Renal pelvis (tissue), 4 donors: ENCODE measurements around the gene FOXS1. TPM values are rescaled to one million over a fixed set of nuclear protein-coding genes. Genes with fewer than 3 reads are reported as not detected.
"Not testable (repeated sequence)": the region's sequence is repeated elsewhere in the genome, so short reads cannot be mapped to it uniquely, and the experiment has no call there.

Source experiments
- DNase-seq: peaks from one replicate; pipeline ENCODE4 v3.0.0-alpha.2; 2013
- polyA plus RNA-seq, 3 donors: library from polyadenylated mRNA; unstranded; fragments of 120-200 nt; gene quantifications; one replicate each; pipeline ENCODE4 v1.2.1, GENCODE V29; 2013; ENCODE audit not compliant: insufficient read length in 3 of 3

Gene FOXS1
- polyA plus RNA-seq, 3 donors: 7.6 to 9.2 (median 8.0) TPM

DNA sequence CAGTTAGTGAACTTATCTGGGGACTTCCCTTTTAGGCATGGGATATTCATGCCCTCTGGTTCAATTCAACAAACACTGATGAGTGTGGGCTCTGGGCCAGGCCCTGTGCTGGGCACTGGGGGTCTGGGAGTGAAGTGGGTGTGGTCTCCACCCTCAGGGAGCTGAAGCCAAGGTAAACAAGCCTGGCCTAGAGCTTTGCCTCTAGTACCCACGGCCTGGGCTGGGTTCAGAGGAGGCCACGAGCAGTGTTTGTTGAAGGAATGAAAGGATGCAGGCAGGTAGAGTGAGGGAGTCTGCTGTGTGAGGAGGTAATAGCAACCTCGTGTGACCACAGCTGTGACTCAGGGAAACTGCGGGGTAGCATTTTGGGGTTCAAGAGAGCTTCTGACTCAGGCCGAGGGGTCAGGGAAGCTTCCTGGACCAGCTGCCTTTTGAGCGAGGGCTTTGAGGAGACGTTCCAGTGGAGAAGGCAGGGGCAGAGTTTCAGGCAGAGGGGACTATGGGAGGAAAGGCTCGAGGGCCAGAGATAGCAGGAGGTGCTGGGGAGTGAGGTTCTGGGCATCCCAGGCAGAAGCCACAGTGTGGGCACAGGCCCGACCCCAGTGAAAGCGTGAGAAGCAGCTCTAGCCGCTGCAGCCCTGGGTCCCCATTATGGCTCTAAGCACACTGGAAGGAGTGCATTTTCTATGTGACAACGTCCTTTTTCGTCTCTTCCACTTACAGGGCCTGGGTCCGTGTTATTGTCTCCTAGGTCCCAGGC, 20.7 kb downstream of the FOXS1 start:
- DNase-seq: no peak

DNA sequence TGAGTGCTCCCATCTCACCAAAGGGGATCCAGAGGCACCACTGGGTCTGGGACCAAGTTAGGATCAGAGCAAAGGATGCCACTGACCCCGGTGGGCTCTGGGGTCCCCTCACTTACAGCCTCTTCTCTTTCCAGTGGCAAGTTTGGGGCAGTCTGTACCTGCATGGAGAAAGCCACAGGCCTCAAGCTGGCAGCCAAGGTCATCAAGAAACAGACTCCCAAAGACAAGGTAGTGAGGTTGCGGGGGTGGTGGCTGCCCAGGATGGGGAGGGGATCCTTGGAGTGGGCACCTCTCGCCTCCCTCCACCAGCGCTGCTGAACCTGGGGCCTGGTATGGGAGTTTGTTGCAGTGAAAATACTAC, 21.3 kb downstream of the FOXS1 start:
- DNase-seq: no peak

DNA sequence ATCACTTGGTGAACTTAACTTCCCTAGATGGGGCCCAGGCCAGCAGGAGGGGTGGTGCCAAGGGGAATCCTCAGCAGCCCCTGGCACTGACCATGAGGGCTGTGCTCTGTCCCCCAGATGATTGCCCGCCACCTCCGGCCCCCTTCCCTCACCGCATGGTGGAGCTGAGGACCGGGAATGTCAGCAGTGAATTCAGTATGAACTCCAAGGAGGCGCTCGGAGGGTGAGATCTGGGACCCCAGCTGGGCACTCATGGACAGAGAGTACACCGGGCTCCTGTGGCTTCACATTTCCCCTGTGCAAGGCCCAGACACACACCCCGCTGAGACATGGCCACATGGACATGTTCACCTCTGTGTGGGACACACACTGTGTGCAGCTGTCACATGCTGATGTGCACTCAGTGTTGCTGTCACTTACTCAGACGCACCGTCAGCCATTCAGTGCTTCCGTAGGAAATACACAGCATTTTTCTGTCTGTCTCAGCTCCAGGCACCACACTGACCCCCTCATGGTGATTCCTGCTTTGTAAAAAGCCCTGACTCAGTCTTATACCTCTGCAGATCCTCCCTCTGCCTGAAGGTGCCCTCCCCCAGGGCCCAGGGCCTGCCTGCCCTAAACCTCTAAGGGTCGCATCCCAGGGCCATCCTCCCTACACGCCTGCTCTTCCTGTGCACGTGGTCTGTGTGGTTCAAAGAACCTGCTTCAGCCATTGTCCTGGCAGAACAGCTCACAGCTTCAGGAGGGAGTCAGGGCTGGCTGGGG, 21.9 kb downstream of the FOXS1 start:
- no peak for DNase-seq

DNA sequence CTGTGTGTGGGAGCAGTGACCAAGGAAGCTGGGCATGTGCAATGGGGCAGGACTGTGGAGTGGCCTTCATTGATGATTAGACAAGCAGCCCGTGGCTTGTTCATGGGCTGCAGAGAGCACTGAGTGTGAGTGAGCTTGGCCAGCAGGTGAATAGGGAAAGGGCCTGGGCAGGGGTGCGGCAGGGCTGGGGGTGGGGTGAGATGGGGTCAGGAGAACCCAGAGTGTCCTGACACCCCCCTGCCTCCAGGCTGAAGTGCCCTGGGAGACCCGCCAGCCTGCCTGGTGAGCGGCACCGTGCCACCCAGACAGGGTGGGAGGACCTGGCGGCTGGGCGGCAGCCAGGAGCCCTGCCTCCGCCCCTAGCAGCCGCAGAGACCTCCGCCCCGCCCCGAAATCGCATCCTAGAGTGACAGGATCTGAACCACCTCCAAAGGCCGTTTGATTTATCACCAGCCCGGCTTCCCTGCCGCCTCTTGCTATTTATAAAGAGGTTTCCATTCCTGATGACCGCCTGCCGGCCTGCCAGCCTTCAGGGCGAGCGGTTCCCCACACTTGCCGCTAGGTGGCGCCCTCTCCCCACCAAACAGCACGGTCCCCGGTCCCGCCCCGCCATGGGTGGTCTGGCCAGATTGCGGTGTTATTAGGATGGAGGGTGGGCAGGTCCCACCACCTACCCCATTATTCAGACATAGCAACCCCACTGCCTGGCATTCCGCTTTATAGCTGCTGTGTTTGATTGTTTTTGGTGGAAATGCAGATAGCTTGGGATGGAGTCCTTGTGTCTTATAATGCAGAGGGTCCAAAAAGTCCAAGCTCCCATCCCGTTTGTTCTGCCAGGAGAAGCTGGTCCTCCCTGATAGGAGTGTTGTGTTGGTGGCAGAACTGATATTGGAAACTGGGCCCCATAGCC, 22.7 kb downstream of the FOXS1 start:
- peak; percentile 87 for DNase-seq

DNA sequence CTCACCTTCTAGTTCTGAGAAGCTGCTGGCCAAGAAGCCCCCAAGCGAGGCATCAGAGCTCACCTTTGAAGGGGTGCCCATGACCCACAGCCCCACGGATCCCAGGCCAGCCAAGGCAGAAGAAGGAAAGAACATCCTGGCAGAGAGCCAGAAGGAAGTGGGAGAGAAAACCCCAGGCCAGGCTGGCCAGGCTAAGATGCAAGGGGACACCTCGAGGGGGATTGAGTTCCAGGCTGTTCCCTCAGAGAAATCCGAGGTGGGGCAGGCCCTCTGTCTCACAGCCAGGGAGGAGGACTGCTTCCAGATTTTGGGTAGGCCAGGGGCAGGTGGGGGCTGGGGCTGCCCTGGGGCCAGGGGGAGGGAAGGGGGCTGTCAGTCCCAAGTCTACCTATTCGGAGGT, 24.0 kb downstream of the FOXS1 start:
- no peak for DNase-seq

DNA sequence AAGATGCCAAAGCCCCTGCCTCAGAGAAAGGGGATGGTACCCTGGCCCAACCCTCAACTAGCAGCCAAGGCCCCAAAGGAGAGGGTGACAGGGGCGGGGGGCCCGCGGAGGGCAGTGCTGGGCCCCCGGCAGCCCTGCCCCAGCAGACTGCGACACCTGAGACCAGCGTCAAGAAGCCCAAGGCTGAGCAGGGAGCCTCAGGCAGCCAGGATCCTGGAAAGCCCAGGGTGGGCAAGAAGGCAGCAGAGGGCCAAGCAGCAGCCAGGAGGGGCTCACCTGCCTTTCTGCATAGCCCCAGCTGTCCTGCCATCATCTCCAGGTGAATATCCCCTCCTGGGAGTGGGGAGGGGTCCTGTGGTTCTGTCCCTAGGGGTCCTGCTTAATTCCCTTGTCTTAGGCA, 25.2 kb downstream of the FOXS1 start:
- no peak for DNase-seq

DNA sequence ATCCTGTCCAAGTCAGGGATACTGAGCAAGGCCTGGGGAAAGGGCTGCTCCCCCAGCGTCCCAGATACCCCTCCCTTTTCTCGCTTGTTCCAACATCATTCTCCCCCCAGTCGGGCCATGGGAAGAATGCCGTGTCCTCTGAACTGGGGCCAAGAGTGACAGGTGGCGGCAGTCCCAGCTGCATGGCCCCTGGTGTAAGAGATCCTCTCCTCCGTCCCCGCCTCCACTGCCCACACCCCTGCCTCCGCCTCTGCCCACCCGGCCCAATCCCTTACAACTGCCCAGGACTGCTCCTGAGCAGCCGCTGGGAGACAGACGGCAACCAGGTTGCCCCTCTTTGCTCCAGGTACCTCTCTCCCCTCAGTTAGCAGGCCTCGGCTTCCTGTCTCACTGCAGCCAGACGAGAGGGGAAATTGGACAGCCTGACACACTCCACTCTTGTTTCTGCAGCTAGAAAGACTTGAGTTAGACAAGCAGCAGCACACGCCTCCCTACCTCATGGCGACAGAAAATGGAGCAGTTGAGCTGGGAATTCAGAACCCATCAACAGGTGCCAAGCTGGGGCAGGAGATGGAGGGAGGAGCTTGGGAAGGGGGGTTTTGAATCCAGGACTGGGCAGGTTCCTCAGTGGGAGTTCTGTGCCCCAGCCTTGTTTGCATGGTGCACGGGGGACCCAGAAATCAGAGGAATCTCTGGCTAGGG, 26.2 kb downstream of the FOXS1 start, which contains the start of gene MYLK2:
MYLK2 (plus strand) TSS at position 274 of the 702 bp plus-strand sequence; CDS start at position 499, 225 bp downstream.
- no peak for DNase-seq

DNA sequence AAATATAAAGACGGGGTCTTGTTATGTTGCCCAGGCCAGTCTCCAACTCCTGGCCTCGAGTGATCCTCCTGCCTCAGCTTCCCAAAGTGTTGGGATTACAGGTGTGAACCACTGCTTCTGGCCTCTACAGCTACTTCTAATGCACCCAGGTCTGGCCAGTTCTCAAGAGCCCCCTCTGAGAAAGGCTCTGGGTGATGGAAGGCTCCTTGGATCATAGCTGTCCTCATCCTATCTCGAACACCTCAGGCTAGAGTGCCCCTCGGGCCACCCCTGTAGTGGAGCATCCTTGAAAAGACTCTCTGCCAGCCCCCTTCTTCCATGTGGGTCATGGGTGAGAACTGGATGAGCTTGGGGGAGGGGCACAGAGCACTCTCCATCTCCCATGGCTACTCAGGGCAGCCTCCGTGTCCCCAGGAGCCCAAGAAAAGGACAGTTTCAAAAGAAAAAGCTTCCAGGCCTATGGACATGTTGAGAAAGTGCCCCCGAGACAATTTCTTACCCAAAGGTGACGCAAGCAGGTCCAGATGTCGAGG, 27.0 kb downstream of the FOXS1 start:
- no peak for DNase-seq

DNA sequence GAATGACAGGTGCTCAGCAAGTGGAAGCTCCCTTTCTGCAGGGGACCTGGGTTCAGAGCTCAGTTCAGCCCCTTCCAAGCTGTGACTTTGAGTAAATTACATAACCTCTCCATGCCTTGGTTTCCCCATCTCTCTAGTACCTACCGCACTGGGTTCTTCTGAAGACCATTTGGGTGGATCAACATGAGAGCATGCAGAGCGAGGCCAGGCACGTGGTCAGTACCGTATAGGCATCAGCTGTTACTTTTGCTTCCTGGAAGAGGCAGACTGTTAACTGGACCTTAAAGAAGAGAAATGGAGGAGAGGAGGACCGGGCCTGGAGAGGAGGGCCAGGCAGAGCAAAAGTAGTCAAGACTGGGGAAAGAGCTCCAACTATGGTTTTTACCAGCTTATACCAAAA, 27.9 kb downstream of the FOXS1 start:
- DNase-seq: no peak

DNA sequence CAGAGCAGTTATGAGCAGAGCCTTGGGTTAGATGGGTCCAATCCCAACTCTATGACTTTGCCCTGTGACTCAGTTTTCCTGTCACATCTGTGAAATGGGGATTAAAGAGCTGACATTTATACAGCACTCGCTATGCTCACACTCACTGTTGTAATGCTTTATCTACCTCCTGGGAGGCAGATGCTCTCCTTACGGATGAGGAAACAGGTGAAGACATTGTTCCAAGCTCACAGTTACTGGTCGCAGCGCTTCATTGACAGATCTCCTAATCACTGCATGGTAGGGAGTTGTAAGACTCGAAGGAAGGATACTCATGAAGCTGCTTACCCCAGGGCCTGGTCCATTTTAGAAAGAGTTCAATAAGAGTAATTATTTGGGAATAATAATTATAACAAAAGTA, 29.2 kb downstream of the FOXS1 start:
- DNase-seq: no peak

DNA sequence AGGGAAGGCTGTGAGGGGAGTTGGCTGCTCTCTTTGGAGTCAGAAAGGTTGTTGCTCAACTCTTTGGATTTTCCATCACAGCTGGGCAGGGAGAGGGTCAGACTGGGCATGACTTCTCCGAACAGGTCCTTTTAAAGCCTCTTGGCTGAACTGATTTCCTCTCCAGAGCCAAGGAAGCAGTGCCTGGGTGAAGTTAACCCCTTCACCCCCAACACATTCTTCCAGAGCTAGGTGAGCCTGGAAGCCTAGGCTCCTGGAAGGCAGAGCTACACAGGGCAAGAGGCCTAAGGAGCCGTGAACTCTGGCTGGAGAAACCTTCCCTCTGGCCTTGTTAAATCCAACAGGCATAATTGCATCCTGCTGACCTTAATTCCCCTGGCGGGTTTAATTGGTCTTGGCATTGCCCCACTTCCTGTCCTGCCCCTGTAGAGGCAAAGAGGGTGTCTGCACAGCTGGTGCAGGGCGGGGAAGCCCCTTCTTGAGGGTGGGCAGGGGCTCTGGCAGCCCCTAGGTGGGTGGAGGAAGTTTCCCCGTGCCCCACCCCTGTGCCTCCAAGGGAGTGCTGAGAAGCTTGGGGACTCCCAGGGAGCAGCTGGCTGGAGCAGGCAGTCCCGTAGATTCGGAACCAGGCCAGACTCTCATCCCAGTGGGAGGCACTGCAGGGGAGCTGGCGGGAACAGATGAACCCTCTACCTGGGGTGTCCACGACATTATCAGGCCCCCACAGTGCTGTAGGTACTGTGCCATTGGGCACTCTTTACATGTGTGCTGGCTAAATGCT, 29.8 kb downstream of the FOXS1 start:
- DNase-seq: no peak

DNA sequence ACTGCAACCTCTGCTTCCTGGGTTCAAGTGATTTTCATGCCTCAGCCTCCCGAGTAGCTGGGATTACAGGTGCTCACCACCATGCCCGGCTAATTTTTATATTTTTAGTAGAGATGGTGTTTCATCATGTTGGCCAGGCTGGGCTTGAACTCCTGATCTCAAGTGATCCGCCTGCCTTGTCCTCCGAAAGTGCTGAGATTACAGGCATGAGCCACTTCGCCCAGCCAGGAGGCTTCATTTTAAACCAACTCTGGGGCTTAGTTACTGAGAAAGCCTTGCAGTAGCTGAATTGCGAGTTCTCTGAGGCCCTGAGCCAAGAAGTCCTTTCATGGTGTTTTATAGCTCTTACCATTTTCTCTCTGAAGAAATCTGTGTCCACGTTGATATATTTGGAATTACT, 31.3 kb downstream of the FOXS1 start:
- not testable (repeated sequence) for DNase-seq

DNA sequence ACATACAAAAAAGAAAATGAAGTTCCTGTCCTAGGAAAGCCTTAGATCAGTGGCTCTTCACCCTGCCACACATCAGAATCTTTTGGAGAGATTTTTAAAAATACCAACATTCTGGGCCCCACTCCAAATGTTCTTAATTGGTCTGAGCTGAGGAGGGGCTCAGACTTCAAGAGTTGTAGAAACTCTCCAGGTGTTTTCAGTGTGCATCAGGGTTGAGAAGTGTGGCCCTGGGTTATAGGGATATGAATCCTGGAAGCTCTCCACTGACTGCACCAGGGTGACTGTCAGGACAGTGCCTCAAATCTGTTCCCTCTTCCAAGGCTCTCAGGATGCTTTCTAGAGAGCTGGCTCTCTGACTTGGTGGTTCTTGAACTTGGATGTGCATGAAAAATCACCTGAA, 31.8 kb downstream of the FOXS1 start:
- no peak for DNase-seq

DNA sequence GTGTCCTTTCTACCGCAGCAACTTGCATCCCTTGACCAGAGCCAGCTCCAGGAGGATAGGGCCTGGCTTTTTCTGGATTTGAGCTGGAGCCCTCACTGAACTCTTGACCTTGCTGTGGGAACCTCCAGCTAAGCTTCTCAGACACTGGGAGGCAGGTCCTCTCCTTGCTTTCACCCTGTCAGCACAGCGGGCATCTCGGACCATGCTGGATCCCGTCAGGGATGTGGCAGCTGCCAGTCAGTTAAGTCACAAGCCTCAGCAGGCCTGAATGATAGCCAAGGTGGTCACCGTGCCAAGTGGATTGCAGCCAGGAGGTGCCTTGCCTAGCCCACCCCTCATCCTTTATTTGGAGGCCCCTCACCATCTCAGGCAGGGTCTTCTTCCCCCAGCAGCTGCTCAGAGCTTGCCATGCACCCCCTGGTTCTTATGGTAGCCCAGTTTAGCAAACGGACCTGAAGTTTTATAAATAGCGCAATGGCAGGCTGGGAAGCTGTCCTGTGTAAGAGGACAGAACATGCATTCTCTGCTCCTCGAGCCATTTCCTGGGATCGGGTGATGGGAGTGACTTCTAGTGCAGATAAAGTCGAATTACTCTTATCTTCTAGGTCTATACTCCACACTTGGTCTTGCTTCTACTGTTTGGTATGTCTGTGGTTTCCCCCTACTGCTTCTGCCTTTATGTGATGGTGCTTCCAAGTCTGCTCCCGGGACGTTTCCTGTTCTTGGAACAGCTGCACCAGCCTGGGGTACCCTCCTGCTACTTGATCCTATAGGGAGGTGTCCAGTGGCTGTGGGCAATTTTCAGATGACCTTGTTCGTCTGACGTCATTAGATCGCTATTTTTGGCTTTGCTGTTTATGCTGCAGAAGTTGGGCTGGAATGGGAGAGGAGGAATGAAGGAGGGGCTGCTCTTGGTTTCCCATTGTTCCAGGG, 33.3 kb downstream of the FOXS1 start:
- peak; percentile 57 for DNase-seq

DNA sequence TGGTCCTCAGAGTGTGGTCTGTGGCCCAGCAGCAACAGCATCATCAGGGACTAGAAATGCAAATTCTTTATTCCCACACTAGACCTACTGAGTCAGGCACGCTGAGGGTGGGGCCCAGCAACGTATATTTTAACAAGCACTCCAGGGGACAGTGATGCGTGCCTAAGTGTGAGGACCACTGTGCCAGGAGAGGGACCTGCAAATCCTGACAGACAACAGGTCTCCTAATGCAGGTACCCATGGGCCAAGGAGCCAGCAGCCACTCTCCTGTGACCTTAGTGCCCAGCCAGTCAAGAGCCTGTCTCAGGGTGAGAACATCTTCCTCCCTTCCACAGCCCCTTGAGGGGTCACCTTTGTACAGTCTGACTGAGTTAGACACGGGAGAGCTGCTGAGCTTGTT, 34.2 kb downstream of the FOXS1 start:
- no peak for DNase-seq

DNA sequence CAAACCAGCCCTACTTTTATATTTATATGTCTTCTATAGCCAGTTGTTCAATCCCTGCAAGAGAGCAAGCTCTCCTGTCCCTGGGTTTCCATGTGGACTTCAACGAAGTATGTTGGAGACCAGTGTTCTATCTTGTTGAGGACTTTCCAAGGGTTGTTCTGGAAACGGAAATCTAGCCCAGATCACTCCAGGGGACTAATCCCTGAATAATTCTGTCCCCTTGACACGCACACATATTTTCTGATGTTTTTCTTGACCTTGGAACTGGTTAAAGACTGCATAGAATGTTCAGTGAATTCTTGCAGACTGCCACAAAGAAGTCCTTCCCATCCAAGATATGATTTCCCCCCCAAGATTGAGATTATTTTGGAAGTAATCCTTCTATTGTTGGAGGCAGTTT, 35.7 kb downstream of the FOXS1 start:
- DNase-seq: no peak

DNA sequence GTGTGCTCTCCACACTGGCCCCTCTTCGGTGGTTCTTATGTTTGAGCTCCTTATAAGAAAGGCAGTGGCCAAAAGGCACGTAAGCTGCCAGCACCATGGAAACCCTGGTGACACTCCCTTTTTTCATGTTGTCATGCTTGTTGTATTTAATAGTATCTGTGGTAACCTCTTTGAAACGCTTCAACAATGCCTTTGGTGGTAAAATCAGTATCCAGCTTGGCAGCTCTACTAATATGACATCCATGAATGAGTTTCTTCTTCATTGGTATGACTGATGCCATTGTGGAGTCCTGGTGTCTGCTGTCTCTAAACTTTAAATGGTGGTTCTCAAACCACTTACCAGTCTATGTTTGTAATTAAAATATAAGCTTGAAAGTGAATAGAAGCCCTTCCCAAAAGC, 36.9 kb downstream of the FOXS1 start:
- DNase-seq: no peak

DNA sequence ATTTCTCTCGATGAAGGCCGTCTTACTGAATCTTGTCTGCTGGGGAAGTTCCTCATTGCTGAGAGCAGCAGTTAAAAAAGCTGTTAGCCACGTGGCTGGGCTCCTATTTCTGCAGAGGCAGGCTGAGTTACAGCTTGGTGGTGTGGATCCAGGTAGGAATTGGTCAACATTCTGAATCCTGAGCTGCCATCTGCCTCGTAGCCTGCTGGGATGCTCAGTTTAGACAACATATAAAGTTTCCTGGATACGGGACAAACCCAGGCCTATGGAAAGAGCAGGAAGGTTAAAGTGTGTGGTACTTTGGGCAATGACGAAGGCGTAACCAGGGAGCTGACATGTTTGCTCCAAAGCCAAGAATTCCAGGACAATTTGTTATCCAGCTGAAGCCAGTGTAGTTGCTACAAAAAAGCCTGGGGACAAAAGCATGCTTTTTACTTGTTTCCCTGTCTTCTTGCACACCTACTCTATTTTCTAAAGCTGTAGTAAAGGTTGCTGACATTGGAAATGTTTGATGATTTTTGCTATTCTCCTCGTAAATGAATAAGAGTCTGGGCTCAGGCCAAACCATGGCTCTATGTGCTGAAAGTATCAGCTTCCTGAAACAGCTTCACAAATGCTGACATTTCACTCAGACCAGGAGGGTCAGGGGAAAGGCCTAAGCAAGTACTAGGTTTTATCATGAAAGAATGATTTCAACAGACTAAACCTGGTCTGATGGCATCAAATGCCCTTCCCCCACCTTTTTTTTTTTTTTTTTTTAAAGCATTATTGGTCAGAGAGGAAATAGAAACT, 38.6 kb downstream of the FOXS1 start:
- no peak for DNase-seq
